Endothelial cell of umbilical vein (primary cell): ENCODE measurements around the gene CNMD. TPM values are rescaled to one million over a fixed set of nuclear protein-coding genes. Genes with fewer than 3 reads are reported as not detected.

ENCODE experiments used
- BruUV-seq: library from RNA; stranded (reverse); fragments of 400-500 nt; replicated peaks from 2 replicates; lab custom pipeline; 2021; lab: Mats Ljungman, UMichigan
- CTCF ChIA-PET: fragments of 300-600, 350-600 bp; sonication (Branson Sonifier 250); formaldehyde crosslinking; loops from one replicate; lab custom pipeline; 2021; ENCODE audit warnings: antibody characterized with exemption, inconsistent platforms; lab: Charles Lee
- POLR2A ChIA-PET: fragments of 300-600, 350-600 bp; sonication (Branson Sonifier 250); formaldehyde crosslinking; loops from one replicate; lab custom pipeline; 2021; ENCODE audit warnings: antibody characterized with exemption, inconsistent platforms; lab: Charles Lee
- DNase-seq: peaks from one replicate; pipeline ENCODE4 v3.0.0-alpha.2; 2011; ENCODE audit warnings: low read depth, low spot score
- FAIRE-seq: peaks from 2 replicates; lab custom pipeline; 2011; peaks lifted over from hg19 to GRCh38; lab: Jason Lieb, UNC
- H2AFZ ChIP-seq: 2 replicates; pipeline ENCODE4 v1.6.0; 2012; ENCODE audit warnings: low read depth, low read length, control low read depth, inconsistent platforms
- H3K27ac ChIP-seq: 2 replicates; pipeline ENCODE4 v1.5.1; 2011; ENCODE audit warnings: low read depth, mild to moderate bottlenecking, control low read depth, low read length, moderate library complexity; ENCODE audit not compliant: insufficient read depth
- H3K27me3 ChIP-seq, 2 experiments: 2 replicates each; pipeline versions ENCODE4 v1.6.0 to v1.6.1; 2011; ENCODE audit warnings: low read length in 2 of 2, mixed read lengths in 1 of 2; ENCODE audit not compliant: control insufficient read depth in 2 of 2, insufficient read depth in 2 of 2
- H3K36me3 ChIP-seq, 2 experiments: 2 replicates in 1 of 2; 3 replicates in 1 of 2; pipeline ENCODE4 v1.5.1; 2011; ENCODE audit warnings: low read length in 2 of 2, mild to moderate bottlenecking in 1 of 2, moderate library complexity in 1 of 2; ENCODE audit not compliant: control insufficient read depth in 2 of 2, insufficient read depth in 2 of 2; ENCODE audit errors: extremely low read depth in 1 of 2
- H3K4me1 ChIP-seq: 3 replicates; pipeline ENCODE4 v1.5.1; 2011; ENCODE audit warnings: mild to moderate bottlenecking, low read length; ENCODE audit not compliant: control insufficient read depth, insufficient read depth; ENCODE audit errors: extremely low read depth
- H3K4me2 ChIP-seq: 2 replicates; pipeline ENCODE4 v1.6.1; 2011; ENCODE audit warnings: low read length, control low read depth, mixed read lengths; ENCODE audit not compliant: insufficient read depth
- H3K4me3 ChIP-seq, 3 experiments: fragments of 200-600 bp in 1 of 3; sonication (generic), shearing (Covaris generic) in 1 of 3; replicated peaks in 1 of 3; 2 replicates each; pipeline ENCODE4 v1.5.1; 2011 to 2016; ENCODE audit warnings: control low read depth in 3 of 3, low read length in 3 of 3, mild to moderate bottlenecking in 2 of 3, inconsistent platforms in 1 of 3, low read depth in 1 of 3, moderate library complexity in 1 of 3; ENCODE audit not compliant: insufficient read depth in 1 of 3
- H3K79me2 ChIP-seq: 2 replicates; pipeline ENCODE4 v1.6.0; 2012; ENCODE audit warnings: low read length, inconsistent platforms; ENCODE audit not compliant: control insufficient read depth, insufficient read depth
- H3K9ac ChIP-seq: replicated peaks from 2 replicates; pipeline ENCODE3; 2011; ENCODE audit warnings: low read length, control low read depth; ENCODE audit not compliant: insufficient read depth; ENCODE audit errors: extremely low read depth
- H3K9me1 ChIP-seq: replicated peaks from 3 replicates; pipeline ENCODE4 v1.6.0; 2011; ENCODE audit warnings: mild to moderate bottlenecking, low read length; ENCODE audit not compliant: control insufficient read depth, insufficient read depth; ENCODE audit errors: extremely low read depth
- H3K9me3 ChIP-seq: replicated peaks from 2 replicates; pipeline ENCODE4 v1.5.1; 2012; ENCODE audit warnings: low read length, inconsistent platforms; ENCODE audit not compliant: control insufficient read depth, insufficient read depth
- H4K20me1 ChIP-seq: replicated peaks from 2 replicates; pipeline ENCODE3; 2011; ENCODE audit warnings: mild to moderate bottlenecking, low read length; ENCODE audit not compliant: control insufficient read depth, insufficient read depth; ENCODE audit errors: extremely low read depth
- CTCF ChIP-seq, 2 donors: IDR thresholded peaks; 1 replicate in 1 of 2; 2 replicates in 1 of 2; pipeline ENCODE4 v1.5.1; 2011; ENCODE audit warnings: low read length in 2 of 2, mild to moderate bottlenecking in 2 of 2, moderate library complexity in 2 of 2, control low read depth in 1 of 2, inconsistent platforms in 1 of 2, low read depth in 1 of 2; ENCODE audit not compliant: insufficient read depth in 1 of 2; ENCODE audit errors: extremely low read depth in 1 of 2
- EZH2 ChIP-seq: IDR thresholded peaks from 2 replicates; pipeline ENCODE4 v1.6.1; 2012; ENCODE audit warnings: borderline replicate concordance, low read depth, mild to moderate bottlenecking, moderate library complexity, low read length, inconsistent platforms; ENCODE audit not compliant: severe bottlenecking
- FOS ChIP-seq: IDR thresholded peaks from 2 replicates; pipeline ENCODE4 v1.6.1; 2011; ENCODE audit warnings: mild to moderate bottlenecking, low read length, moderate library complexity, borderline replicate concordance; ENCODE audit not compliant: insufficient read depth
- GATA2 ChIP-seq: IDR thresholded peaks from 2 replicates; pipeline ENCODE4 v1.7.0; 2011; ENCODE audit warnings: low read depth, mild to moderate bottlenecking, moderate library complexity, mixed read lengths, low read length; ENCODE audit not compliant: insufficient read length, insufficient read depth
- JUN ChIP-seq: IDR thresholded peaks from 2 replicates; pipeline ENCODE4 v1.6.1; 2011; ENCODE audit warnings: borderline replicate concordance, low read depth; ENCODE audit not compliant: insufficient read length, insufficient read depth
- MAX ChIP-seq: IDR thresholded peaks from 2 replicates; pipeline ENCODE4 v1.6.1; 2011; ENCODE audit not compliant: insufficient read depth, insufficient read length
- MYC ChIP-seq: IDR thresholded peaks from one replicate; pipeline ENCODE4 v1.6.1; 2011; ENCODE audit warnings: mild to moderate bottlenecking, low read depth, low read length
- POLR2A ChIP-seq: IDR thresholded peaks from 2 replicates; pipeline ENCODE4 v1.6.1; 2012; ENCODE audit warnings: low read depth, mild to moderate bottlenecking, control low read depth, low read length
- POLR2AphosphoS5 ChIP-seq: IDR thresholded peaks from 2 replicates; pipeline ENCODE4 v1.6.1; 2012; ENCODE audit warnings: low read depth, mild to moderate bottlenecking, control low read depth, low read length, moderate library complexity; ENCODE audit not compliant: insufficient read depth
- dilution Hi-C: fragments of 300-500 bp; cut with MboI; formaldehyde crosslinking; loops from one replicate; pipeline ENCODE4 v1.15.0; 2019; ENCODE audit warnings: low sequenced_read_pairs; ENCODE audit not compliant: extremely low pct_ligation_motif_present
- intact Hi-C: fragments of 100-400 bp; cut with micrococcal nuclease; formaldehyde crosslinking; loops from one replicate; pipeline ENCODE4 v1.10.0; 2022
- polyA plus RNA-seq, 4 experiments: library from polyadenylated mRNA; depleted of rRNA in 3 of 4; stranded (reverse) in 3 of 4; unstranded in 1 of 4; fragments of >200 nt; gene quantifications; 2 replicates each; pipeline versions ENCODE4 v1.2.1 to v1.2.3, GENCODE V29; 2011 to 2012; ENCODE audit warnings: missing spikeins in 1 of 4
- total RNA-seq: library from RNA; stranded (reverse); gene quantifications from 2 replicates; pipeline ENCODE4 v1.2.3, GENCODE V29; 2021

The CNMD gene
- total and polyA plus RNA-seq, 2 donors (not counting 3 experiments of a cell fraction or from before 2014, with no cell fraction given) = not detected

- POLR2A ChIA-PET = no interaction called here
- Histone ChIP-seq H3K27ac (no peak overlapping the region), H3K9me3 (no peaks in the 10 kb centered on the region), H3K79me2 (peaks cover 31% of the 10 kb centered on the region), H3K4me2 (no peak overlapping the region), H4K20me1 (no peaks in the 10 kb centered on the region), H3K27me3 (no peaks in the 10 kb centered on the region), H3K9me1 (no peaks in the 10 kb centered on the region), H2AFZ (no peak overlapping the region), H3K4me1 (no peaks in the 10 kb centered on the region), H3K4me3 (no peak overlapping the region), H3K36me3 (peaks cover 6 to 9% of the 10 kb centered on the region in 2 experiments), H3K9ac (no peak overlapping the region)
- dilution Hi-C loops (no loop called here), intact Hi-C loops (no loop called here)
- no peak for FAIRE-seq
- no peak for DNase-seq
- CTCF ChIA-PET = interaction anchor here (1.4 to 2.6 kb wide), 2 partner anchors 13 to 61 kb away, joined by 6 to 20 read pairs; no protein-coding TSS in a partner anchor
- no TSS peak for BruUV-seq
- no peak for TF ChIP-seq POLR2AphosphoS5
- TF ChIP-seq MYC = no peak
- TF ChIP-seq FOS = no peak
- TF ChIP-seq MAX = no peak
- no peak for TF ChIP-seq JUN
- TF ChIP-seq EZH2 = no peak
- TF ChIP-seq POLR2A = no peak
- TF ChIP-seq CTCF (IDR thresholded peaks at IDR 0.05; ENCODE audit: extremely low read depth in 1 of 2, insufficient read depth in 1 of 2, low read depth in 1 of 2, low read length in 2 of 2) = no peak
- TF ChIP-seq GATA2 = no peak
These were observed 61.8 kb downstream of the CNMD start for GRCh38 chr13:52677823-52678222.
